ENCODE data around the gene CMYA5.
"Not testable (repeated sequence)": the region's sequence is repeated elsewhere in the genome, so short reads cannot be mapped to it uniquely, and the experiment has no call there.

CMYA5 gene

DNA sequence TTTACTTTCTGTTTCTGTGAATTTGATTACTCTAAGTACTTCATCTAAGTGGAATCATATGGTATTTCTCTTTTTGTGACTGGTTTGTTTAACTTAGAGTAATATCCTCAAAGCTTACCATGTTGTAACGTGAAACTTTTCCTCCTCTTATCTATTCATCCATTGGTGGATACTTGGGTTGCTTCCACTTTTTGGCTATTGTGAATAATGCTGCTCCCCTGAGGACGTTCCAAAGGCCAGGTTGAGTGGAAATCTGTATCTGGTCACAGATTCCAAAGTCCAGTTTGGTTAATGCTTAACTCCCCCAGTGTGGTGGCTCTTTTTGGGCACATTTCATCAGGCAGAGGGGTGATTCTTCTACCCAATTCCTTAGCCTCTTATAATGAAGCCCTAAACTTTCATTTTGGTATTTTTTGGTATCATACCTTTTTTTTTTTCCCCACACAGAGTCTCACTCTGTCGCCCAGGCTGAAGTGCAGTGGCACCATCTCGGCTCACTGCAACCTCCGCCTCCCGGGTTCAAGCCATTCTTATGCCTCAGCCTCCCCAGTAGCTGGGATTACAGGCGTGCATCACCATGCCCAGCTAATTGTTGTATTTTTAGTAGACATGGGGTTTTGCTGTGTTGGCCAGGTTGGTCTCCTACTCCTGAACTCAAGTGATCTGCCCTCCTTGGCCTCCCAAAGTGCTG lies 65.4 kb downstream of the CMYA5 start:
- TF ChIP-seq, protein P1, sequence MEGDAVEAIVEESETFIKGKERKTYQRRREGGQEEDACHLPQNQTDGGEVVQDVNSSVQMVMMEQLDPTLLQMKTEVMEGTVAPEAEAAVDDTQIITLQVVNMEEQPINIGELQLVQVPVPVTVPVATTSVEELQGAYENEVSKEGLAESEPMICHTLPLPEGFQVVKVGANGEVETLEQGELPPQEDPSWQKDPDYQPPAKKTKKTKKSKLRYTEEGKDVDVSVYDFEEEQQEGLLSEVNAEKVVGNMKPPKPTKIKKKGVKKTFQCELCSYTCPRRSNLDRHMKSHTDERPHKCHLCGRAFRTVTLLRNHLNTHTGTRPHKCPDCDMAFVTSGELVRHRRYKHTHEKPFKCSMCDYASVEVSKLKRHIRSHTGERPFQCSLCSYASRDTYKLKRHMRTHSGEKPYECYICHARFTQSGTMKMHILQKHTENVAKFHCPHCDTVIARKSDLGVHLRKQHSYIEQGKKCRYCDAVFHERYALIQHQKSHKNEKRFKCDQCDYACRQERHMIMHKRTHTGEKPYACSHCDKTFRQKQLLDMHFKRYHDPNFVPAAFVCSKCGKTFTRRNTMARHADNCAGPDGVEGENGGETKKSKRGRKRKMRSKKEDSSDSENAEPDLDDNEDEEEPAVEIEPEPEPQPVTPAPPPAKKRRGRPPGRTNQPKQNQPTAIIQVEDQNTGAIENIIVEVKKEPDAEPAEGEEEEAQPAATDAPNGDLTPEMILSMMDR (IDR thresholded peaks at IDR 0.05; ENCODE audit: control insufficient read depth, extremely low read depth, insufficient read depth) = no peak
- no peak overlapping the region for H3K4me3 ChIP-seq (ENCODE audit: low read depth, low read length)
- no peak for DNase-seq (ENCODE audit: low read depth)

GRCh38 chr5:79756076-79756475 lies 66.4 kb downstream of the CMYA5 start:
- DNase-seq (ENCODE audit: low read depth) = no peak
- TF ChIP-seq, protein P1 (IDR thresholded peaks at IDR 0.05; ENCODE audit: control insufficient read depth, extremely low read depth, insufficient read depth) = no peak
- H3K4me3 ChIP-seq (ENCODE audit: low read depth, low read length) = no peak overlapping the region

DNA sequence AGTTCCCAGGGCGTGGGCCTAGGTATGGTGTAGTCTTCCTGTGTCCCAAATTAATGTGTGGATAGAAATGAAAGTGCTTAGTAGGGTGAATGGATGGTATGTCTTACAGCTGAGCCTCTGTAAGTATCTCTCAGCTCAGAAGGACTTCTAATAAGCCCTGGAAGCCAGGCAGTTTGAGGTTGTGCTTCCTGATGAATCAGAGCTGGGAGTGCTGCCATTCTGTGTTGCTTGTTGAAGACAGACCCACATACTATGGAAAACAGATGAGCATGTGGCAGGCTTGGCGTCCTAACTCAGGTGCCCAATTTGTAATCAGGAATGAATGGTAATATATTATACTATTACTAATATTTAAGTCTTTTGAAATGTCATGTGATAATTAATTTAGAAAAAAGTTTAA lies 69.8 kb downstream of the CMYA5 start:
- TF ChIP-seq, protein P1 (IDR thresholded peaks at IDR 0.05; ENCODE audit: control insufficient read depth, extremely low read depth, insufficient read depth) = no peak
- no peak for DNase-seq (ENCODE audit: low read depth)
- no peak overlapping the region for H3K4me3 ChIP-seq (ENCODE audit: low read depth, low read length)

DNA sequence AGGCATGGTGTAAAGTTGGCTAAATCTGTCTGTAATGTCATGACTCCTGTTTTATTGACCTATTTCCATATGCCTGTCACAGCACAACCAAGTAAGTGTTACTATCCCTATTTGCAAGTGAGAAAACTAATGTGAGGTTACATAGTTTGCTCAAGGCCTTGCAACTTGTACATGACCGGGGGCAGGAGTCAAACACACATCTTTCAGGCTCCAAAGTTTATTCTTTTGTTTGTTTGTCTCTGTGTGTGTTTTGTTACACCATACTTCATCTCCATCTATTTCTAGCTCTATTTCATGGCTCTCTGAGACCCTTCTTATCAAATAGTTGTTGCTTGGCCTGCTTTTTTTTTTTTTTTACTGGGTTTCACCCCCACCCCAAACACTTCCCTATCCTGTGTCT lies 70.2 kb downstream of the CMYA5 start:
- TF ChIP-seq, protein P1 (IDR thresholded peaks at IDR 0.05; ENCODE audit: control insufficient read depth, extremely low read depth, insufficient read depth) = no peak
- H3K4me3 ChIP-seq (ENCODE audit: low read depth, low read length) = no peak overlapping the region
- DNase-seq (ENCODE audit: low read depth) = no peak

- TF ChIP-seq, protein P1 (IDR thresholded peaks at IDR 0.05; ENCODE audit: control insufficient read depth, extremely low read depth, insufficient read depth) = no peak
These were observed 73.3 kb downstream of the CMYA5 start for GRCh38 chr5:79762929-79763328.

DNA sequence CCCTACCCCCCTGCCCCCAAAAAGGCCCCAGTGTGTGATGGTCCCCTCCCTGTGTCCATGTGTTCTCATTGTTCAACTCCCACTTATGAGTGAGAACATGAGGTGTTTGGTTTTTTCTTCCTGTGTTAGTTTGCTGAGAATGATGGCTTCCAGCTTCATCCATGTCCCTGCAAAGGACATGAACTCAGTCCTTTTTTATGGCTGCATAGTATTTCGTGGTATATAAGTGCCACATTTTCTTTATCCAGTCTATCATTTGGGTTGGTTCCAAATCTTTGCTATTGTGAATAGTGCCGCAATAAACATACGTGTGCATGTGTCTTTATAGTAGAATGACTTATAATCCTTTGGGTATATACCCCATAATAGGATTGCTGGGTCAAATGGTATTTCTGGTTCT lies 74.5 kb downstream of the CMYA5 start:
- DNase-seq (ENCODE audit: low read depth); H3K4me3 ChIP-seq (ENCODE audit: low read depth, low read length): not testable (repeated sequence)

More at GRCh38 chr5:79762929-79763328, 73.3 kb downstream of the CMYA5 start:
- no peak for DNase-seq (ENCODE audit: low read depth)
- H3K4me3 ChIP-seq (ENCODE audit: low read depth, low read length) = no peak overlapping the region

- TF ChIP-seq, protein P1 (IDR thresholded peaks at IDR 0.05; ENCODE audit: control insufficient read depth, extremely low read depth, insufficient read depth) = no peak
- H3K4me3 ChIP-seq (ENCODE audit: low read depth, low read length) = no peak overlapping the region
- DNase-seq (ENCODE audit: low read depth) = no peak
These were observed 81.8 kb downstream of the CMYA5 start for GRCh38 chr5:79771387-79771786.

All from LNCaP clone FGC (cell line).